GM19328 (cell line): Measurements from ENCODE around the gene MRPL34.
A peak's percentile ranks its signal among the peaks of the same experiment; 100 is the strongest.
"Not testable (repeated sequence)": the region's sequence is repeated elsewhere in the genome, so short reads cannot be mapped to it uniquely, and the experiment has no call there.

ENCODE experiments used
- ATAC-seq: cut with Tn5 transposase; IDR thresholded peaks from one replicate; pipeline ENCODE4 v1.9.1; 2021; ENCODE audit warnings: mild to moderate bottlenecking, moderate library complexity; ENCODE audit not compliant: unreplicated experiment

MRPL34 gene

GRCh38 chr19:17305517-17306284, at the start of gene MRPL34:
MRPL34 (plus strand) TSS chr19:17305872; CDS start chr19:17305893, 21 bp downstream.
- ATAC-seq: peak; percentile 44

GRCh38 chr19:17256130-17256529, 49.5 kb upstream of the MRPL34 start:
- no peak for ATAC-seq

DNA sequence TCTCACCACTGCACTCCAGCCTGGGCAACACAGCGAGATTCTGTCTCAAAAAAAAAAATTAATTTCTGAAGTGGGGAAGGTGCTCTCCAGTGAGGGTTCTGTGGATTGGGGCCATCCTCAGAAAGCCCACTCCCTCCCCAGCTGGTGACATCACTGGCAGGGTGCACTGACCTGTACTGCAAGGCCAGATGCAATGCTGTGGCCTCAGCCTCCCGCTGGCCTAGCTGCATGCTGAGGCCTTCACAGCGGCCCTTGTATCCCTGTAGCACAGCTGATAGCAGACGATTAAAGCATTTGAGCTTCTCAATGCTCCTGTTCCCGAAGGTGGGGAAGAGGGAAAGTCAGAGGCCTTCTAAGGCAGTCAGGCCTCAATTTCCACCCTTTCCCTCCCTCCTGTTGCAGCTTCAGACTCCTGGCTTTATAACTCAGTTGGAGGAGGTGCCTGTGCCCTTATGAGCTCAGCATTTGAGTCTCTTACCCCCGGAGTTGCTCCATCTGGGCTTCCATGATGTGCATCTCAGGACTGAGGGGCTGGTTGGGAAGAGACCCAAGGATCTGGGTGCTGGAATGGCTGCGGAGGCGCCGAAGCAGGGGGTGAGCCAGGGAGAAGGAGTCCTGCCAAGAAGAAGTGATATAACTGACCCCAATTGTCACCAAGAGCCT, 46.4 kb upstream of the MRPL34 start:
- ATAC-seq: no peak

DNA sequence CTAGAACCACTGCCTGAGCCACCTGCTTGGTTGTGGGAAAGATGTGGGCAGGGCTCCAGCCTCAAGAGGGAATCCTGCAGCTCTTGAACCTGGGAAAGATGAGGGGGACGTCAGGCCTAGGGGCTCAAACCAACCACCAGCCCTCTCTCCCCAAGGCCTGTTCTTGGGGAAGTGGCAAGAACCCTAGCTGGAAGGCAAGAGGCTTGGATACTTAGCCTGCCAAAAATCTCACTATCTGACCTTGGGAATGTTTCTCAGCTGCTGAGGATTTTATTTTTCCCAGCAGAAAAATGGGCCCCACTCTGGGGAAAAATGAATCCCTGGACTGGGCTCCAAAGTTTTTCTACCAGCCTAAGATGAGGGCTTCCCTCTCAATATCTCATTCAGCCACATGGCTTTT, 45.7 kb upstream of the MRPL34 start:
- ATAC-seq: no peak

DNA sequence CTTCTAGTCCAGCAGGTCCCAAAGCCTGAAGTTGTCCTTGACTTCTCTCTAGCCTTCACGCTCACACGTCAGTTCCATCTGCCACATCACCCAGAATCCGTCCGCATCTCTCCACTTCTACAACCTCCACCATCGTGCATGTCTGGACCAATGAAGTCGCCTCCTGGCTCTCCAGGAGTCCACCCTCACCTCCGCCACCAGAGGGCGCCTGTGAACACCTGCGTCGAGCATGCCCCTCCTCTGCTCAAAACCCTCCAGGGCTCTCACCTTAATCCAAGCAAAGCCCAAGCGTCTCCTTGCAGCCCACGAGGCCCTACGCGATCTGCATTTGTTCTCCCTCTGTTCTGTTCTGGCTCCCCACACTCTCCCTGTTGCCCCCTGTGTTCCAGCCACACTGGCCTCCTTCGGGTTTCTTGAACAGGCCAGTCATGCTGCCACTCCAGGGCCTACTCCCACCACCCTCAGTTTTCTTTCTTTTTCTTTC, 44.8 kb upstream of the MRPL34 start:
- ATAC-seq: no peak

GRCh38 chr19:17262557-17262956, 43.1 kb upstream of the MRPL34 start:
- no peak for ATAC-seq

DNA sequence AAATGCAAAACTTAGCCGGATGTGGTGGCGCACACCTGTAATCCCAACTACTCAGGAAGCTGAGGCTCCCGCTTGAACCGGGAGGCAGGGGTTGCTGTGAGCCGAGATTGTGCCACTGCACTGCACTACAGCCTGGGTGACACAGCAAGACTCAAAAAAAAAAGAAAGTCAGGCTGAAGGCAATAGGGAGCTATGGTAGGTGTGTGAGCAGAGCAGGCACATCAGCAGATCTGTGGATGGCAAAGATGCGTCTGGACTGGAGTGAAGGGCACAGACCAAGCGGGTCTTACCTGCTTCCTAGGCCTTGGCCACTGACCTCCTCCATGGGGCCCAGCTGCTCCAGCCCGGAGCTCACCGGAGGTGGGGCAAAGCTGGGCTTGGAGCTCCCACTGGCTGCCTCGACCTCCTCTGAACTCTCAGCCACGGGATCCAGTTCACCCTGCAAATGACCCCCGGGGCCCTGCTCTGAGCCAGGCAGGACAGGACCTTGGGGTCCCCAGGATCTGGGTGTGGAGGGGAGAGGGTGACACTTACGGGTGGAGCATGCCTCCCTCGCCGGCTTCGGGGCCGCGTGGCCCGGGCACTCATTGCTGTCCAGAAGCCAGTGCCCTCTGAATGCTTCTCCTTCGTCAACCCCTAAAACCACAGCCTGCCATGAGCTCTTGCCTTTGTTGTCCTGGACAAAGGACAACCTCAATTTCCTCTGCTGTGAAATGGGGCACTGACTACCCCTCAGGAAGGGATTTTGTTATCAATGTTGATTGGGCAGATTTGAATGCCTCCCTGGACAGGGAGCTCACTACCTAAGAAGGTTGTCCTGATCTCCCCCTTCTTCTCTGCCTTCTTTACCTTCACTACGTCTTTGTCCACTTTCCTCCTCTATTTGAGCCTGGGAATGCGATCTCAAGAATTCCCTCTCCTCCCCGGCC, 41.7 kb upstream of the MRPL34 start:
- no peak for ATAC-seq

GRCh38 chr19:17264641-17264979, 41.1 kb upstream of the MRPL34 start, which contains the start of gene USHBP1:
USHBP1 (minus strand) TSS chr19:17264745; CDS start chr19:17264299, 446 bp downstream.
- ATAC-seq: no peak

DNA sequence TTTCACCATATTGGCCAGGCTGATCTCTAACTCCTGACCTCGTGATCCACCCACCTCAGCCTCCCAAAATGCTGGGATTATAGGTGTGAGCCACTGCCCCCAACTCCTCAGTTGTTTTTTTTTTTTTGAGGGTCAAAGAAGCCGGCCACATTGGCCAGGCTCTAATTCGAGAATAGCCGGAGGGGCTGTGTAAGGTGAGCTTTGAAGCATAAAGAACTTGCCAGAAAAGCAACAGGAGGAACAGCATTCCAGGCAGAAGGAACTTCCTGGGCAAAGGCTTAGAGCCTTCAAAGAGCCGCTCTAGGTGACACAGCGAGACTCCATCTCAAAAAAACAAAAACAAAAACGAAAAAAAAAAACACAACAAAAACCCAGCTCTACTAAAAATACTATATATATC, 39.6 kb upstream of the MRPL34 start:
- ATAC-seq: no peak

- no peak for ATAC-seq
Observed at GRCh38 chr19:17266589-17266974, 39.1 kb upstream of the MRPL34 start.

DNA sequence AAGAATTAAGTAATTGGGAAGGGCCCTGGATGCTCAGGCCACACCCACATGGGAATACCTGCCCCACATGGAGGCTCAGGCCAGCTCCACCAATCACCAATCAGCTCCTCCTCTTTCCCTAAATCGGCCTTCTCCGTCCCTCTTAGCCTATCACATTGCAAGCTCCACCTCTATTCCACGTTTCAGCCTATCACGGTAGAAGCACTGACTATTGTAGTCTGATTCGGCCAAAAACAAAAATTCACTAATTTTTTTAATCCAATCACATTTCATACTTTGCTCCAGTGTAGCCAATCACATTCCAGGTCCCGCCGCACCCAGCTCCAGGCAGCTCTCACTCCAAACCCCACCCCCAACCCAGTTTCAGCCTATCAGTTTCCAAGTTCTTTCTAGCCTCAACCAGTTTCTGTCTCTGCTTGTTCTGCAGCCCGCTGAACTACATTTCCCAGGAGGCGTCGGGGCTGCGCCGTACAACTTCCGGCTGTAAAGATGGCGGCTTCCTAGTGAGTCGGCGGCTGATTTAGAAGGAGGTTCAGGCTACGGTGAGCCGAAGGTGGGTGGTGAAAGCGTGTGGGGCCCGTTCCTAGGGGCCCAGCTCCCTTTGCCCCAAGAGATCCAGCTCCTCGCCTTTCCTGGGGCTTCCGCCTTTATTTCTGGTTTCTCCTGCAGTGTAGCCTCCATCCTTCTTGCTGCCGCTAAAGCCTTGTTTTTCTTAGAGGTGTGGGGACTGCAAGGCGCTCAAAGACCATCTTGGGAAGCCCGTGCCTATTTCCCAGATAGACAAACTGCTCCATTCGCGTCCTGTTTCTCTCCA, 38.5 kb upstream of the MRPL34 start, which contains the start of gene BABAM1:
Gene BABAM1 (plus strand): TSS at position 469 of the 814 bp plus-strand sequence. CDS start 1,364 bp downstream, outside the sequence.
- peak; percentile 90 for ATAC-seq

GRCh38 chr19:17268754-17269153, 36.9 kb upstream of the MRPL34 start:
- no peak for ATAC-seq

DNA sequence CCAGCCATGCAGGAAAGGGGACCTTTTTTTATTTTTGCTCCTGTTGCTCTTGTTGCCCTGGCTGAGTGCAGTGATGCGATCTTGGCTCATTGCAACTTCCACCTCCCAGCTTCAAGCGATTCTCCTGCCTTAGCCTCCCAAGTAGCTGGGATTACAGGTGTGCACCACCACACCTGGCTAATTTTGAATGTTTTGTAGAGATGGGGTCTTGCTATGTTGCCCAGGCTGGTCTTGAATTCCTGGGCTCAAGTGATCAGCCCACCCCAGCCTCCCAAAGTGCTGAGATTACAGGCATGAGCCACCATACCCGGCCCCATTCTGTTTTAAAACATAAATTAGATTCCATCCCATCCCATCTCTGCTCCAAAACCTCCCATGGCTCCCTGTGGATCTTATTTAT, 30.8 kb upstream of the MRPL34 start:
- not testable (repeated sequence) for ATAC-seq

DNA sequence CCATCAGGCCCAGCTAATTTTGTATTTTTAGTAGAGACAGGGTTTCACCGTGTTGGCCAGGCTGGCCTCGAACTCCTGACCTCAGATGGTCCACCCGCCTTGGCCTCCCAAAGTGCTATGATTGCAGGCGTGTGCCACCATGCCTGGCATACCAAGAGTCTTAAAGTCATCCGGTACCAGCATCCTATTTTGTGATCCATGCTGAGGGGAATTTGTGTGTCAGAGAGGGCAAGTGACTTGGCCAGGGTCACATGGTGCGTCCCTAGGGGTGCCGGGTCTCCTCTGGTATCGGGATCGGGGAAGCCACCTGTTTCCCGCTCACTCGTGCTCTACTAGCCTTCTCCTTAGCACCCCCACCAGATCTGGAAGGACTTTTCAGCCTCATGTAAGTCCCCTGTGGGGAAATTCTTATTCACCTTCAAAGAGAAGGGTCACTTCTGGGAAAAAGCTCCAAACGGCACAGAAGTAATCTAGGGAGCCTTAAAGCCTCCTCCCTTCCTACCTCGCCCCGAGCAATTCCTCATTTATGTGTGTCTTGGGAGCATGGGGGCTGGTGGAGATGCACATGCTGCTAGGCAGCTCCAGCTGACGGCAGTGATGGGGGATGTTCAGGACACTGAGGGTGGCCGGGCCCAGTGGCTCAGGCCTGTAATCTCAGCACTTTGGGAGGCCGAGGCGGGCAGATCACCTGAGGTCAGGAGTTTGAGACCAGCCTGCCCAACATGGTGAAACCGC, 30.1 kb upstream of the MRPL34 start:
- no peak for ATAC-seq

- no peak for ATAC-seq
Observed at GRCh38 chr19:17279436-17279835, 26.2 kb upstream of the MRPL34 start.

GRCh38 chr19:17281391-17282304, 24.0 kb upstream of the MRPL34 start, which contains the start of gene ANKLE1:
ANKLE1 (plus strand) TSS chr19:17281901; CDS start chr19:17281921, 20 bp downstream.
- ATAC-seq: no peak

DNA sequence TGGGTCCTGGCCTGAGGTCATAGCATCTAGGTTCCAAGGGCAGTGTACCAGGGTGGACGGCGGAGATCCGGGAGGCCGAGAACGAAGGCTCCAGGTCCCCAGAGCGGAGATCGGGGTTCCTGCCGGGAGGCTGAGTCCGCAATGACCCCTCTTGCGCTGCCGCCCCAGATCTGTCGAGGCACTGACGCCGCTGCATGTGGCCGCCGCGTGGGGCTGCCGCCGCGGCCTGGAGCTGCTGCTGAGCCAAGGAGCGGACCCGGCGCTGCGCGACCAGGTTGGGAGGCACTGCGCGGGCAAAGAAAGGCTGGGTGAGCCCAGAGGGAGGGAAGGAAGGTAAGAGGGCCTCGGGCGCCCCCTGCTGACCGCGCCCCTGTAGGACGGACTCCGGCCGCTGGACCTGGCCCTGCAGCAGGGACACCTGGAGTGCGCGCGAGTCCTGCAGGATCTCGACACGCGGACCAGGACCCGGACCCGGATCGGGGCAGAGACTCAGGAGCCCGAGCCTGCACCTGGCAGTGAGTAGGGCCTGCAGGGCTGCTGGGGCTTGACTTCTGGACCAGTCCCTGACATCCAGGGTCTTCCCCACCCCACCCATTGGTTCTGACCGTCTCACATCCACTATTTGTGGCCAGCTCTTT, 23.1 kb upstream of the MRPL34 start:
- peak; percentile 63 for ATAC-seq

- ATAC-seq: no peak
Observed at GRCh38 chr19:17283504-17283996, 22.1 kb upstream of the MRPL34 start.
